HepG2 (cell line): Measurements from ENCODE around the gene PNPLA8. TPM values are rescaled to one million over a fixed set of nuclear protein-coding genes. Genes with fewer than 3 reads are reported as not detected.

Experiments
- CREB3 ChIP-seq: sonication (generic); formaldehyde crosslinking; IDR thresholded peaks from 2 replicates; pipeline ENCODE4 v1.5.0; 2020; ENCODE audit warnings: missing genetic modification reagents
- MEIS1 ChIP-seq: sonication (generic); formaldehyde crosslinking; IDR thresholded peaks from 2 replicates; pipeline ENCODE4 v1.9.0; 2021; ENCODE audit warnings: mild to moderate bottlenecking, missing genetic modification reagents, moderate library complexity, borderline replicate concordance
- MYNN ChIP-seq: sonication (generic); formaldehyde crosslinking; IDR thresholded peaks from 2 replicates; pipeline ENCODE4 v1.4.0; 2020; ENCODE audit warnings: mild to moderate bottlenecking, low read depth, missing genetic modification reagents
- NR0B2 ChIP-seq: sonication (generic); formaldehyde crosslinking; IDR thresholded peaks from 2 replicates; pipeline ENCODE4 v1.4.0; 2020; ENCODE audit warnings: mild to moderate bottlenecking, missing genetic modification reagents
- REST ChIP-seq, 2 experiments: IDR thresholded peaks; 2 replicates each; pipeline ENCODE4 v1.6.1; 2011 to 2012; ENCODE audit warnings: low read length in 2 of 2, borderline replicate concordance in 1 of 2, low read depth in 1 of 2, mild to moderate bottlenecking in 1 of 2, moderate library complexity in 1 of 2
- REXO4 ChIP-seq: sonication (generic); formaldehyde crosslinking; IDR thresholded peaks from 2 replicates; pipeline ENCODE4 v1.8.0; 2022; ENCODE audit warnings: missing genetic modification reagents, mild to moderate bottlenecking, borderline replicate concordance
- TBX2 ChIP-seq: sonication (generic); formaldehyde crosslinking; IDR thresholded peaks from 2 replicates; pipeline ENCODE4 v1.5.0; 2020; ENCODE audit warnings: missing genetic modification reagents, mild to moderate bottlenecking, borderline replicate concordance
- ZBTB10 ChIP-seq: sonication (generic); formaldehyde crosslinking; IDR thresholded peaks from 2 replicates; pipeline ENCODE4 v1.4.0; 2020; ENCODE audit warnings: missing genetic modification reagents, borderline replicate concordance
- ZBTB26 ChIP-seq: IDR thresholded peaks from 2 replicates; pipeline ENCODE4 v1.6.1; 2016; ENCODE audit warnings: missing compliant biosample characterization, missing genetic modification reagents, borderline replicate concordance
- ZBTB34 ChIP-seq: sonication (generic); formaldehyde crosslinking; IDR thresholded peaks from 2 replicates; pipeline ENCODE4 v1.8.0; 2022; ENCODE audit warnings: mild to moderate bottlenecking, missing genetic modification reagents
- ZFP37 ChIP-seq: sonication (generic); formaldehyde crosslinking; IDR thresholded peaks from 2 replicates; pipeline ENCODE4 v1.4.0; 2020; ENCODE audit warnings: missing genetic modification reagents, borderline replicate concordance
- ZNF121 ChIP-seq: sonication (generic); formaldehyde crosslinking; IDR thresholded peaks from 2 replicates; pipeline ENCODE4 v1.5.0; 2020; ENCODE audit warnings: mild to moderate bottlenecking, missing genetic modification reagents
- ZNF18 ChIP-seq: sonication (generic); formaldehyde crosslinking; IDR thresholded peaks from 2 replicates; pipeline ENCODE4 v1.8.0; 2022; ENCODE audit warnings: mild to moderate bottlenecking, missing genetic modification reagents; ENCODE audit not compliant: insufficient replicate concordance
- polyA plus RNA-seq, 8 experiments: library from polyadenylated mRNA; depleted of rRNA in 3 of 8; stranded (reverse) in 7 of 8; unstranded in 1 of 8; fragments of >200 nt; fragmentation: Illumina TruSeq in 4 of 8; extraction: Trizol in 4 of 8; gene quantifications; 2 replicates each; pipeline versions ENCODE4 v1.2.1 to v1.2.3, GENCODE V29; 2011 to 2016; ENCODE audit warnings: low read depth in 4 of 8, missing spikeins in 1 of 8, mixed read lengths in 1 of 8; ENCODE audit not compliant: insufficient read depth in 1 of 8
- total RNA-seq, 5 experiments: library from RNA; depleted of rRNA; stranded (reverse); fragments of >200 nt; fragmentation: Illumina TruSeq; extraction: Trizol; gene quantifications; 2 replicates each; pipeline ENCODE4 v1.2.3, GENCODE V29; 2016; ENCODE audit warnings: low read depth in 1 of 5

The PNPLA8 gene
- total and polyA plus RNA-seq, 2 of the 13 experiments (the other 11 are each of a cell fraction or from before 2014, with no cell fraction given): 6.3 to 11.4 TPM

- 0 out of 2 replicates have a peak, but pooled peaks have one; percentile 42 for TF ChIP-seq ZBTB34 (CRISPR knock-in tag)
- no peak for TF ChIP-seq ZBTB10 (CRISPR knock-in tag)
- TF ChIP-seq ZBTB26 (CRISPR knock-in tag): peak; percentile 42
- TF ChIP-seq NR0B2: no peak; the same call in 1 of the 2 replicates
- TF ChIP-seq MEIS1 (CRISPR knock-in tag): peak; percentile 83
- TF ChIP-seq ZNF121 (CRISPR knock-in tag): no peak
- TF ChIP-seq REST (IDR thresholded peaks at IDR 0.05; ENCODE audit: borderline replicate concordance in 1 of 2, low read depth in 1 of 2, low read length in 2 of 2): peak in 1 of 2 experiments; percentile 40; a peak in 1 of 4 replicates
- peak; percentile 89 for TF ChIP-seq ZFP37 (CRISPR knock-in tag)
- TF ChIP-seq REXO4: no peak; the same call in 1 of the 2 replicates
- TF ChIP-seq CREB3: peak; percentile 94
- TF ChIP-seq TBX2 (CRISPR knock-in tag): peak; percentile 84; the same call in 1 of the 2 replicates
- peak; percentile 95 for TF ChIP-seq ZNF18 (CRISPR knock-in tag)
- TF ChIP-seq MYNN: peak; percentile 28; the same call in 1 of the 2 replicates
These were observed 43.6 kb upstream of the PNPLA8 start, which contains the start of the genes DNAJB9 and THAP5 (continued) for GRCh38 chr7:108569381-108570145.
